Ammon's horn (tissue), 1 donor: Measurements from ENCODE around the gene GJB1.

Source experiments
- DNase-seq: peaks from one replicate; pipeline ENCODE4 v3.0.0-alpha.2; 2016; ENCODE audit warnings: low spot score

GJB1 gene

GRCh38 chrX:71215338-71215912 is 7.6 kb upstream of the GJB1 start:
- no peak for DNase-seq

GRCh38 chrX:71216485-71216884 is 6.5 kb upstream of the GJB1 start:
- DNase-seq = no peak

DNA sequence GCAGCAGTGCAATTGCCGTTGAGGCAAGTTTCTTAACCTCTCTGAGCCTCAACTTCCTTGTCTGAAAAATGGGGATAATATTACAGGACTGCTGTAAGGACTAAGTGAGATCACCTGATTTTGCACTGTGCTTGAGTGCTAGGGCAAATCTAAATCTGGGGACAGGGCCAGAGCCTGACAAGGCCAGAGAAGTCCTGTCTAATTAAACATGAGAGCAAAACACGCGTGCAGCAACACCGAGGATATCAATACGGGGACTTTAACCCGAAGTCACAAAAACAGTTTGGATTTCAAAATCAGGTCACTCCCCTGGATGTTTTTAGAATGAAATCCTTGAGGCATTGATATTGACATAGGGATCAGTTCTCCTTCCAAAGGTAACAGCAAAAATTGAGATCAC is 5.7 kb upstream of the GJB1 start:
- DNase-seq = no peak

GRCh38 chrX:71221145-71221544 is 1.9 kb upstream of the GJB1 start:
- DNase-seq = no peak

GRCh38 chrX:71224098-71224708 is 1.2 kb downstream of the GJB1 start:
- DNase-seq = no peak

DNA sequence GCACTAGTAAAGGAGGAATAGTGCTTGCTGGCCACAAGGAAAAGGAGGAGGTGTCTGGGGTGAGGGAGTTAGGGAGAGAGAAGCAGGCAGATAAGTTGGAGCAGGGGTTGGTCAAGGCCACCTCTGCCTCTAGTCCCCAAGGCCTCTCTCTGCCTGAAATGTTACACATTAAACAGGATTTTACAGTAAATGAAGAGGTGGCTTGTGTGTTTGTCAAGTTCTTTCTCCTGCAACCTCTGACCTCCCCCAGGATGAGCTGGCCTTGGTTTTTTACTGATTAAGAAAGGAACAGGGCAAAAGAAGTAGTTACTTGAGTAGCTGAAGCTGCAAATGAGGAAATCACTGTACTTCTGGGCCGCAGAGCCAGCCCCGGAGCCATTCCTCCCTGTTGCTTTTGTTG is 2.0 kb downstream of the GJB1 start:
- no peak for DNase-seq

DNA sequence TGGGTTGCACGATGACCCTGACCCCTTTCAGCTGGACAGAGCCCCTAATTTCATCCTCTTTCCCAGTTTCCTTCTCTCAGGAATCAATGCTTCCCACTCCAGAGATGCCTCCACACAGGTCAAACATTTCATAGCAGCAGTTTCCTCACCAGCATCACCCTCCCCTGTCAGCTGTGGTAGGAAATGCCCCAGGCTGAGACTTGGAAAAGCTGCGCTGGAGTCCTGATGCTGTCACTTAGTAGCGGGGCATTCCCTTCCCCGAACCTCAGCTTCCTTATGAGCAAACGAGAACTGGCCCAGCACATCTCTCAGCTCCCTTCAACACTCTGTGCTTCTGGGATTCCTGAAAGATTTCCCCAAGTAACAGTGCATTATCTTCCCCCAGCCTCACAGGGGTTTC is 2.7 kb downstream of the GJB1 start:
- no peak for DNase-seq

DNA sequence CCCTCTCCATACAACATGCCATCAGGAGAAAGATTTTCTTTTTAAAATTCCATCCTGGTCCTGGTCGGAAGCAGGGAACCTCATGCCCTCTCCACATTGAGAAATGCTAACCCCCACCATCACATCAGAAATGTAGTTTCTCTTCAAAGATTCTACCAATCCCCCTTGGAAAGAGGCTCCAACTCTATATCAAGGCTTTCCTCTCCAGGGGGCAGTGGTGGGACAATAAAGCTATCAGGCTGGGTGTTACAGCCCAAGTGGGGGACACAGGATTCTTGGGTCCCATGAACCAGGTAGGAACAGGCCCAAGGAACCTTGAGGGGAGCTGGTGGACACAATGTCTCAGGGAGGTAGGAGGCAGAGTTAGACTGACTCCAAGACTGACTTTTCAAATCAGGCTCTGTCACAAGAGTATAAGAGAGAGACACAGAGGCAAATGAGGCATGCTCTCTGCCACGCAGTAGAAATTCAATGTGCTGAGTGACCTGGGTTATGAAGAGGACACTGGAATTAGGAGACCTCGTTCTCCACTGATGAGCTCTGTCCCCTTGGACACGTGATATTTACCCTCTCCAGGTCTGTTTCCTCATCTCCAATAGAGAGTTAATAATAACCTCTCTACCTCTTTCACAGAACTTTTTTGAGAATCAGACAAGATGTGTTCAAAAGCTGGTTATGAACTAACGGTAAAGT is 4.5 kb downstream of the GJB1 start:
- DNase-seq = no peak

- DNase-seq = no peak
Measured at GRCh38 chrX:71228063-71228642, 5.1 kb downstream of the GJB1 start.

DNA sequence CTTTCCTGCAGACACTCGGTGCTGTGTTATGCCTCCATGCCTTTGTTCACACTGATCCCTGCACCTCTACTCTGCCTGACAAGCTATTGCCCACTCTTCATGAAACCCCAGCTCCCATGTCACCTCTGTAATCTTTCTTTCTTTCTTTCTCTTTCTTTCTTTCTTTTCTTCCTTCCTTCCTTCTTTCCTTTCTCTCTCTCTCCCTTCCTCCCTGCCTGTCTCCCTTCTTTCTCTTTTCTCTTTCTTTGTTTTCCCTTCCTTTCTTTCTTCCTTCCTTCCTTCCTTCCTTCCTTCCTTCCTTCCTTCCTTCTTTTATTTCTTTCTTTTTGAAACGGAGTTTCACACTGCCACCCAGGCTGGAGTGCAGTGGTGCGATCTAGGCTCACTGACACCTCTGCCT is 12.5 kb downstream of the GJB1 start:
- DNase-seq = no peak

DNA sequence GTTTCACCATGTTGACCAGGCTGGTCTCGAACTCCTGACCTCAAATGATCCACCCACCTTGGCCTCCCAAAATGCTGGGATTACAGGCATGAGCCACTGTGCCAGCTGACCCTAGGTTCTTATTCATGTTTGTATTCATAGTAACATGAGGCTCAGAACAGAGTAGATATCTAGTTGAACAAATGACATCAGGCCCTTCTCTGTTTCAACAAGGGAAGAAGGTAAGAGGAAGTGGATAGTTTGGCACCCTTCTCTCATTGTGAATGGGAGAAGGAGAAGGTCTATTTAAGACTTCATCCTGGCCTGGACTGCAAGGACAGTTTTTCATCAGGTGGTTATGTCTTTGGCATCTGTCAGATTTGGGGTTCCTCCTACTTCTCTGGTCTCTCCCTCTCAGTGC is 13.8 kb downstream of the GJB1 start:
- no peak for DNase-seq

- DNase-seq = no peak
Measured at GRCh38 chrX:71239781-71240180, 16.8 kb downstream of the GJB1 start.

DNA sequence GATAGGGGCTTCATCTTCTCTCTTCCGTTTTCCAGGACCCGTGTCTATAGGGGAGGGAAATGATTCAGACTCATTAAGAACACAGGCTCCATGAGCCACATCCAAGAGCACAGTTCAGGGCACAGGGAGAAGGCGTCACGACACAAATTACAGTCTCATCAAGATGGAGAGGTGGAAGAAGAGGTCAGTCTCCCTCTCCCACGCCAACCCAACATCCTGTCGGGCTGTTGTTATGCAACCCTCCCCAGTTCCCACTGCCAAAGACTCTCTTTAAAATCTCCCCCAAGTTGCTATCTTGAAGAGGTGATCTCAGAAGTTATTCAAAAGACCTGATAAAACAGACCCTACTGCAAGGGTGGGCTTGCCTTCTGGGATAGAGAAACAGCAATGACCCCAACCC is 18.3 kb downstream of the GJB1 start:
- DNase-seq = no peak

DNA sequence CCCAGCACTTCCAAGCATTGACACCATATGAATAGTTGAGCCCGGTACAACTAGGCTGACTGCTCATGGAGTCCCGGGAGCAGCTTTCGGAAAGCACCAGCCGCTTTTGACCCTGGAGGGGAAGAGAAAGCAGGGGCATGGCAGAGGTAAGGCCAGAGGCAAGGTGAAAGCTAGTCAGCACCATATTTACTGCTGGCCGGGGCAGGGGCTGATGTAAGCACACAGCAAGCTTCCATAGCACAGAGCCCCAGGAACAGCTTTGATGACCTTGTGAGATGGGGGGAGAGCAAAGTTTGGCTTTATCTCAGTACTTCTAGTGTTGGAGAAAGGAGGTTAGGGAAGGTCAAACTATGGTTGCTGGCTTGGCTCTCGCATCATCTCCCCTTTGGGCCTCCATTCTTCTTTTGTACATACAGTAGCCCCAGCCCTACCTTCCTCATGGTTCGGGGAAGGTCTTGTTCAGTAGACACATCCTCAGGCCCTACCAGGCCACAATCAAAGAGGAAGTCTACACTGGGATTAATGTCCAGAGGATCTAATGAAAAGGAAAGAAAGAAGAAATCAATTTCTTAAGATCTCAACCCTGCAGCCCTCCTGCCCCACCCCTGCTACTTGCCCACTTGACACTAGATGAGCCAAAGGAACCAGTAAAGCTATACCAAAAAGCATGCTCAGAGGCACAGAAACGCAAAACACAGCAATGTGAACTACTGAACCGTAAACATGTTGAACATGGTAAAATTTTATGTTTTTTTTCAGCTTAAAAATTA is 21.5 kb downstream of the GJB1 start:
- no peak for DNase-seq

DNA sequence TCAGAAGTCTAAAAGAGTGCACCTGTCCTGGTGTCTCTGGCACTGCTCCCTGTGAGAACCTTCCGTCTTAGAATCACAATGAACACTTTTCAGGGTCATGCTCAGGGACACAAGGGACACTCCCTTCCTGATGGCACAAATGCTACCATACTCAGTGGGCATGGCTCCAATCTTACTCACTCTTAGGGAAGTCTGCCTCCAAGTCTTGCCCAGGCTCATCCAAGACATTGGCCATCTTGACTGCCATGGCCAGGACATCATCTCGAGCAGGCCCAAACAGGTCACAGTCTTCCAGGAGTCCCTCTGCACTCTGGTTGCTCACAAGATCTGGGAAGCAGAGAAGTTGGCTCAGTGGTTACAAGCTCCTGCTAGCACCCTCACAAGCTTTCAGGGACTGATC is 22.1 kb downstream of the GJB1 start:
- no peak for DNase-seq

GRCh38 chrX:71250841-71251240 is 27.8 kb downstream of the GJB1 start:
- no peak for DNase-seq

- no peak for DNase-seq
Measured at GRCh38 chrX:71251466-71251973, 28.5 kb downstream of the GJB1 start.

GRCh38 chrX:71252221-71252620 is 29.2 kb downstream of the GJB1 start:
- DNase-seq = no peak

DNA sequence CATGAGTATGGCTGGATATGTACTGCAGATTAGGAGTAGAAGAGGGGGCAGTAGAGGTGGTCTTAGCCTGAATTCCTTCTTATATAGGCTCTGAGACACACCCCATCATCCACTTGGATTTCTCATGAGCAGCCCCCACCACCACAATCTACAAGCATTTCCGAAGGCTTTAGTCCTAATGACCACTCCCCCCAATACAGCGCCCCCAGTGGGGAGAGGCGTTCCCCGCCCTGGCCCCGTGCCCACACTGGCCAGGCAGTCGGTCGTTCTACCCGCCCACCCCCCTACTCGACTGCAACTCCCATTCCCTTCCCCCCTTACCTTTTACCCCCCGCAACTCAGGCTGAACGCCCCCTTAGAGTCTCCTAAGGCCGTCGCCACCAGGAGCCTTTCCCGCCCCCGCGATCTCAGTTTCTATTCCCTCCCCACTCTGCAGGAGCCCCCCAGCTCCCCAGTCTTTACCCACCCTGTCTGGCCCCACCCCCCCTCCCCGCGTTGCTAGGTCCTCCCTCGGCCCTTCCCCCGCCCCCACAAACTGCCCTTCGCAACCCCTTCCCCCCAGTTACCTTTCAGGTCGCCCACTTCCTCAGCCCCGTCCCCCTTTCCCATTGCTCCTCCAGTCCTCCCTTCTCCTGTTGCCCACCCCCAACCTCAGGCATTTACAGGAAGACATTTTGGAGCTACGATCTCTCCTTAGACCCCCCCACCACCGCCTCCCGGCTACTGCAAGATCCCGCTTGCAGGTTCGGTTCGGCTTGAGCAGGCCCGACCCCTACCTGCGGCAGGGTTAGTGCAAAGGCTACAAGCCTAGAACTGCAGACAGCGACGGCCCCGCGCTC is 30.4 kb downstream of the GJB1 start:
- DNase-seq = peak; percentile 29

DNA sequence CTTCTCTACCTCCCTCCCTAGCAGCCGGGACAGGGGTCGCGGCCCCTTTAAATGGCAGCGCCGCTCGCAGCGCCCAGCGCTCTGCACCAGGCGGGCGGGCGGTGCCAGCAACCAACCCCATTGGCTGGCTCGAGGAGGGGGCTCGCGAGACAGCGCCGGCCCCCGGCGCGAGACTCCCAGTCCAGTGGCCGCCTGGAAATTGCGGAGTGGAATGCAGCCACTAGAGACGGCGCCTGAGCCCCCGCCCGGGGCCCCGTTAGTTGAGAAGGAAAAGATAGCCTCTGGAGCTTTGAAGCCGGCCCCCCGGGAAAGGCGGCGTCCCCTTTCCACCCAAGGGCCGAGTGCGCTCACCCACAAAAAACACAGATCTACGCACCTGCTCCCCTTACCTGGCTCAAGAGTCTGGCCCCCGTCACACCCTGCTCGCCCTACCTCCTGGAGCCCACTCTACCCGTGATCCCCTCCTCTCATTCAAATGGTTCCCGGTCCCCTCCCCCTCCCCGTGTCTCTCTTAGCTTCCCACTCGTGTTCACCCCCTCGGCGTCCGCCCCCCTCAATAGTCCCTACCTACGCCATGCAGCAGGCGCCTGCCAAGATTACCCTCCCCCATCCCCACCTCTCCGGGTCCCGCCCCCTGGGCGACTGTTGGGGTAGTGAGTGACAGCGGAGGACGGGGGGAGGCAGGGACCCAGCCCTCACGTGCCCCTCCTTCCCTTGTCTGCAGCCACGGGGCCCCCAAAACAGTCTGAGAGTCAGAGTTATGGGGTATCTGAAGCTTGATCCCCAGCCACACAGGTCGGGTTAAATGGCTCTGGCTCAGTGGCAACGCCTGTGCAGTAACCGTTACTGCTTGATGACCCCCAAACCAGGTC is 31.3 kb downstream of the GJB1 start, which contains the start of gene ZMYM3:
ZMYM3 (minus strand) TSS at position 49 of the 872 bp plus-strand sequence. CDS start 885 bp downstream, outside the sequence.
- peak; percentile 88 for DNase-seq
